Osteoblast (primary cell): Measurements from ENCODE around the gene S100A7A. TPM values are rescaled to one million over a fixed set of nuclear protein-coding genes. Genes with fewer than 3 reads are reported as not detected.

ENCODE experiments used
- DNase-seq: peaks from one replicate; pipeline ENCODE4 v3.0.0; 2011; ENCODE audit warnings: low spot score, mixed read lengths; ENCODE audit not compliant: insufficient read length; ENCODE audit errors: missing footprints
- H2AFZ ChIP-seq: 2 replicates; pipeline ENCODE4 v1.6.0; 2011; ENCODE audit warnings: mild to moderate bottlenecking, low read length
- H3K27ac ChIP-seq: 2 replicates; pipeline ENCODE4 v1.5.1; 2011; ENCODE audit warnings: mild to moderate bottlenecking, low read depth, low read length, moderate library complexity
- H3K27me3 ChIP-seq: 2 replicates; pipeline ENCODE4 v1.6.0; 2012; ENCODE audit warnings: mild to moderate bottlenecking, control low read depth, inconsistent platforms, low read length, moderate library complexity; ENCODE audit not compliant: insufficient read depth
- H3K36me3 ChIP-seq: 2 replicates; pipeline ENCODE4 v1.5.1; 2011; ENCODE audit warnings: mild to moderate bottlenecking, low read length, control low read depth, moderate library complexity; ENCODE audit not compliant: insufficient read depth
- H3K4me1 ChIP-seq: 2 replicates; pipeline ENCODE4 v1.5.1; 2011; ENCODE audit warnings: mild to moderate bottlenecking, low read length, control low read depth, moderate library complexity; ENCODE audit not compliant: insufficient read depth
- H3K4me2 ChIP-seq: 2 replicates; pipeline ENCODE4 v1.6.0; 2011; ENCODE audit warnings: mild to moderate bottlenecking, low read length; ENCODE audit not compliant: insufficient read depth
- H3K4me3 ChIP-seq: fragments of 200-600 bp; sonication (generic); 3 replicates; pipeline ENCODE4 v1.5.1; 2012; ENCODE audit warnings: mild to moderate bottlenecking, low read length, inconsistent platforms; ENCODE audit not compliant: insufficient read depth
- H3K79me2 ChIP-seq: 2 replicates; pipeline ENCODE4 v1.6.0; 2012; ENCODE audit warnings: mild to moderate bottlenecking, low read length, control low read depth, inconsistent platforms; ENCODE audit not compliant: insufficient read depth
- H3K9me3 ChIP-seq: 2 replicates; pipeline ENCODE4 v1.5.1; 2011; ENCODE audit warnings: low read depth, low read length, control low read depth
- H4K20me1 ChIP-seq: 2 replicates; pipeline ENCODE4 v1.6.0; 2012; ENCODE audit warnings: mild to moderate bottlenecking, low read length, control low read depth; ENCODE audit not compliant: insufficient read depth
- total RNA-seq: library from RNA; depleted of rRNA; stranded (reverse); fragments of >200 nt; gene quantifications from 2 replicates; pipeline ENCODE4 v1.2.3, GENCODE V29; 2012
- TF ChIP-seq, protein P1 (sequence below): IDR thresholded peaks from 2 replicates; pipeline ENCODE4 v1.5.1; 2011; ENCODE audit warnings: mild to moderate bottlenecking, low read depth, low read length, moderate library complexity; ENCODE audit errors: extremely low read depth

Gene S100A7A
- total RNA-seq, 1 donor = not detected

DNA sequence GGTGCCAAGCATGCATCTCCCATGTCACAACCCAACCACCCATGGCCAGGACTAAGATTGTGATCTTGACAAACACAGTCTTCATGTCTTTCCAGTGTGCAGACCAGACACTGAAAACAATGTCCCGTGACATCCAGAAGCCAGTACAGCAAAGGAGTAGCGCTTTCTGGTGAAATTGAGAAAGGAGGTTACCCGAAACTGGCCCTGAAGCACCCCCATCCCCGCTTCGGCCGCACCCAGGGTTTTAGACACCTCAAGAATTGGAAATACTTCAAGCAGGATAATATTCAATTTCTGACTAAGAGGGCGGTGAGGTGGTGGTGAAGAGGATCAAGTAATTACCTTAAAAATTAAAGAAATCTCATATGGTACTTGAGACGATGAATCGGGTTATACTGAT, 14.9 kb upstream of the S100A7A start:
- H3K4me3 ChIP-seq = no peak overlapping the region
- H4K20me1 ChIP-seq = no peaks in the 10 kb centered on the region
- H3K36me3 ChIP-seq = no peaks in the 10 kb centered on the region
- H3K4me2 ChIP-seq = no peak overlapping the region
- no peak for DNase-seq
- H3K27ac ChIP-seq = no peak overlapping the region
- H3K79me2 ChIP-seq = no peaks in the 10 kb centered on the region
- H3K27me3 ChIP-seq = no peaks in the 10 kb centered on the region
- no peak overlapping the region for H2AFZ ChIP-seq
- TF ChIP-seq, protein P1, sequence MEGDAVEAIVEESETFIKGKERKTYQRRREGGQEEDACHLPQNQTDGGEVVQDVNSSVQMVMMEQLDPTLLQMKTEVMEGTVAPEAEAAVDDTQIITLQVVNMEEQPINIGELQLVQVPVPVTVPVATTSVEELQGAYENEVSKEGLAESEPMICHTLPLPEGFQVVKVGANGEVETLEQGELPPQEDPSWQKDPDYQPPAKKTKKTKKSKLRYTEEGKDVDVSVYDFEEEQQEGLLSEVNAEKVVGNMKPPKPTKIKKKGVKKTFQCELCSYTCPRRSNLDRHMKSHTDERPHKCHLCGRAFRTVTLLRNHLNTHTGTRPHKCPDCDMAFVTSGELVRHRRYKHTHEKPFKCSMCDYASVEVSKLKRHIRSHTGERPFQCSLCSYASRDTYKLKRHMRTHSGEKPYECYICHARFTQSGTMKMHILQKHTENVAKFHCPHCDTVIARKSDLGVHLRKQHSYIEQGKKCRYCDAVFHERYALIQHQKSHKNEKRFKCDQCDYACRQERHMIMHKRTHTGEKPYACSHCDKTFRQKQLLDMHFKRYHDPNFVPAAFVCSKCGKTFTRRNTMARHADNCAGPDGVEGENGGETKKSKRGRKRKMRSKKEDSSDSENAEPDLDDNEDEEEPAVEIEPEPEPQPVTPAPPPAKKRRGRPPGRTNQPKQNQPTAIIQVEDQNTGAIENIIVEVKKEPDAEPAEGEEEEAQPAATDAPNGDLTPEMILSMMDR = no peak
- H3K9me3 ChIP-seq = no peaks in the 10 kb centered on the region
- H3K4me1 ChIP-seq = no peaks in the 10 kb centered on the region

DNA sequence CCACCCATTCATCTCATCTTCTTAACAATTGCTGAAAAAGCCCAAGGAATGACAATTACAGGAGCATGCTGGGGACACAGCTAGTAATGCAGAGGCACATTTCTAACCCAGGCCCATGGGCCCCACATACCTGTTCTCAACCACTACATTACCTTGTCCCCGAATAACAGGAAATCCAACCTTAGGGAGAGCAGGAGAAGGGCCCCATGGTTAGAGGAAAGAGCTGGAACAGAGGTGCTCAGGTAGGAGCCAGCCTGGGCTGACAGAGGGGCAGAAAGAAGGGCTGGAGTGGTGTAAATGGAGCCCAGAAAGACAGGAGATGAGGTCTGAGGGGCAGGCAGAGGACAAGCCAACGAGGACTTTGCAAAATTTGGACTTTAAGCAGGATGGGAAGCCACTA, 14.1 kb upstream of the S100A7A start:
- DNase-seq = no peak
- Histone ChIP-seq H4K20me1 (no peaks in the 10 kb centered on the region), H2AFZ (no peak overlapping the region), H3K4me3 (no peak overlapping the region), H3K4me1 (no peaks in the 10 kb centered on the region), H3K9me3 (no peaks in the 10 kb centered on the region), H3K27ac (no peak overlapping the region), H3K27me3 (no peaks in the 10 kb centered on the region), H3K79me2 (no peaks in the 10 kb centered on the region), H3K4me2 (no peak overlapping the region), H3K36me3 (no peaks in the 10 kb centered on the region)
- TF ChIP-seq, protein P1 = no peak

DNA sequence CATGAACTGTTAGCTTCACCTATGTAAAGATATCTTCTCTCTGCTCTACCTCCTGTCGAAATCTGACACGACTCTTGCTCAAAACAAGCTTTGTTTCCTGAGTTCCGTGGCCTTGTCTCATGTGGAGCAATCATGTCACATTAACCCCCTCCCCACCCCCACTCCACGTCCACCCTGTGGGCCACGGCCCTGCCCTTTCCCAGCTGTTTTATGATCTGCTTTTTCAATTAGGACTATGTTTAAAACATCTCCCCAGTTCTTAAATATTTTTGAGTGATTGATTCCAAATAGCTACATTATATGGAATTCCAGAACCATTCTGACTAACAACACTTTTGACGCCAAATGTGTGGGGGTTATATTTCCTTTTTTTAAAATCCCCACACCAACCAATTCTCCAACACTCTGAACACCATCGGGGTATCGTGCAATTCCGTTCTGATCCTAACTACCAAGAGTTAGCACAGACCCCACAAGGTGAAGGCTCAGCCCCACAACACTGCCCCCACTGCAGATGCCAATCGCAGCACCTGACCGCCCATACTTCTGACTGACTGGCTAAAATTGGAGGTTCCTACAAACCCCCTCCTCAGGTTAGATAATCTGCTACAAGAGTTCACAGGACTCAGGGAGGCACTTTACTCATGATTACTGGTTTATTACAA, 12.8 kb upstream of the S100A7A start:
- no peak overlapping the region for H3K4me3 ChIP-seq
- no peaks in the 10 kb centered on the region for H3K27me3 ChIP-seq
- H3K4me1 ChIP-seq = no peaks in the 10 kb centered on the region
- no peak overlapping the region for H2AFZ ChIP-seq
- TF ChIP-seq, protein P1 = no peak
- no peaks in the 10 kb centered on the region for H3K9me3 ChIP-seq
- H3K27ac ChIP-seq = no peak overlapping the region
- no peaks in the 10 kb centered on the region for H3K79me2 ChIP-seq
- no peak for DNase-seq
- no peak overlapping the region for H3K4me2 ChIP-seq
- no peaks in the 10 kb centered on the region for H3K36me3 ChIP-seq
- no peaks in the 10 kb centered on the region for H4K20me1 ChIP-seq

DNA sequence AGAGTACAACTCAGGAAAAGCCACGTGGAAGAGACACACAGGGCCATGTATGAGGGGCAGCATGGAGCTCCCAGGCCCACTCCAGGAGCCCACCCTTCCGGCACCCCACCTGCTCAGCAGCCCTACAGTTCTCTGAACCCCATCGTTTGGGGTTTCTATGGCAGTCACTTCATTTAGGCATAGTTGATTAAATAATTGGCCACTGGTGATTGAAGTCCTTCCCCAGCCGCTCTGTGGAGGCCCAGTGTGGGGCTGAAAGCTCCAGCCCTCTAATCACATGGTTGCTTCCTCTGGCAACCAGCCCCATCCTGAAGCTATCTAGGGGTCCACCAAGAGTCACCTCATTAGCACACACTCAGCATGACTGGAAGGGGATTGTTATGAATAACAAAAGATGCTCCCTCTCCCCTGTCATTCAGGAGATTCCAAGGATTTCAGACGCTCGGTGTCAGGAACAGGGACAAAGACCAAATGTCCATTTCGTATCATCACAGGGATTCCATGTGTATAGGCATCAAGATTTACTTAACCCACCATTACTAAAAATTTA, 12.2 kb upstream of the S100A7A start:
- TF ChIP-seq, protein P1 = no peak
- H3K79me2 ChIP-seq = no peaks in the 10 kb centered on the region
- no peaks in the 10 kb centered on the region for H3K4me1 ChIP-seq
- H3K9me3 ChIP-seq = no peaks in the 10 kb centered on the region
- no peak for DNase-seq
- H2AFZ ChIP-seq = no peak overlapping the region
- no peak overlapping the region for H3K4me2 ChIP-seq
- no peaks in the 10 kb centered on the region for H3K27me3 ChIP-seq
- no peak overlapping the region for H3K27ac ChIP-seq
- no peaks in the 10 kb centered on the region for H4K20me1 ChIP-seq
- no peak overlapping the region for H3K4me3 ChIP-seq
- no peaks in the 10 kb centered on the region for H3K36me3 ChIP-seq
